ENCODE results near the gene FSTL5. TPM values are rescaled to one million over a fixed set of nuclear protein-coding genes. Genes with fewer than 3 reads are reported as not detected.
A peak's percentile ranks its signal among the peaks of the same experiment; 100 is the strongest.

FSTL5 gene
- total and polyA plus RNA-seq, 9 donors = 1.2 to 12.3 (median 2.8) TPM

- no peaks in the 10 kb centered on the region for H3K9me3 ChIP-seq (replicated peaks; ENCODE audit: control insufficient read depth, low read depth, low read length)
- no peaks in the 10 kb centered on the region for H3K27me3 ChIP-seq (ENCODE audit: control insufficient read depth, insufficient read depth, low read length)
- no peaks in the 10 kb centered on the region for H3K36me3 ChIP-seq (ENCODE audit: control insufficient read depth, insufficient read depth, low read length)
- no CpG with 5 or more reads among the region's 3 CpGs for WGBS (ENCODE audit: insufficient coverage)
- no peak overlapping the region for H3K4me3 ChIP-seq (ENCODE audit: low read length)
- no peaks in the 10 kb centered on the region for H3K4me1 ChIP-seq (ENCODE audit: control insufficient read depth, insufficient read depth, low read length)
- peak; percentile 78 for DNase-seq
- no peak overlapping the region for H3K27ac ChIP-seq (ENCODE audit: low read length)
Measured at GRCh38 chr4:161919442-161920220, 244.2 kb downstream of the FSTL5 start.

DNA sequence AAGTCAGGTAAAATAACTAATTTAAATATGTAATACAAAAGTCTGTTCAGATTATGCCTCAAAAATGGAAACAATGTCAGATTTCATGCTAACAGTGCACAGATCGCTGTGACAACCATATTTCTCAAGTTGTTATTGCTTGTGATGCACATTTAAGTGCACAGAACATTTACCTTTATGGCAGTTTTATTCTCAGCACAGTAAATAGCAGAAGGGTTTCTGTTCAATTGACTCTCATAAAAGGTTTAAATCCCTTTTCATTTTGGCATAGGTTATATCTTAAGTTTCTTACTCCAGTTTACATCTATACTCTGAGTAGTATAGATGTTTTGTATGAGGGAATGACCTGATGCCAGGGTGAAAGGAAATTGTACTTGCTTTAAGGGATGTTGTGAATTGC is 247.8 kb downstream of the FSTL5 start:
- H3K27ac ChIP-seq (ENCODE audit: low read length) = no peak overlapping the region
- no peaks in the 10 kb centered on the region for H3K4me1 ChIP-seq (ENCODE audit: control insufficient read depth, insufficient read depth, low read length)
- no peaks in the 10 kb centered on the region for H3K9me3 ChIP-seq (replicated peaks; ENCODE audit: control insufficient read depth, low read depth, low read length)
- H3K27me3 ChIP-seq (ENCODE audit: control insufficient read depth, insufficient read depth, low read length) = no peaks in the 10 kb centered on the region
- H3K4me3 ChIP-seq (ENCODE audit: low read length) = no peak overlapping the region
- no peaks in the 10 kb centered on the region for H3K36me3 ChIP-seq (ENCODE audit: control insufficient read depth, insufficient read depth, low read length)
- no CpG with 5 or more reads among the region's 1 CpG for WGBS (ENCODE audit: insufficient coverage)
- DNase-seq = no peak

DNA sequence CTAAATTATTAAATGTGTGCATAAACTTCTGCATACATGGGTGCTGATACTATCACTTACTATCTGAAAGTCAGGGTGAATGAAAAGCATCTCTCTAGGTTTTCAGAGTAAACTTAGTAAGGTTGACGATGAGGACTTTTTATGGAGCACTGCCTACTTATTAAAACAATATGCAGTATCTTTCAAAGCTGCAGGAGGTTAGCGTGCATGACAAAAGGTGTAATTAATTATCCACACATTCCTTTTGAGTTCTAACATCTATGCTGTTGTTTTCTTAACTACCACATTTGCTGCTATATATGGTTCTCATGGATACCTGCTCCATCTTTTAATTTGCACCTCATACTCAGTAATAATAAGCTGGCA is 256.2 kb downstream of the FSTL5 start:
- WGBS (ENCODE audit: insufficient coverage) = no CpG with 5 or more reads among the region's 2 CpGs
- Histone ChIP-seq H3K27me3 (ENCODE audit: control insufficient read depth, insufficient read depth, low read length) (no peaks in the 10 kb centered on the region), H3K4me3 (ENCODE audit: low read length) (no peak overlapping the region), H3K9me3 (replicated peaks; ENCODE audit: control insufficient read depth, low read depth, low read length) (no peaks in the 10 kb centered on the region), H3K27ac (ENCODE audit: low read length) (no peak overlapping the region), H3K4me1 (ENCODE audit: control insufficient read depth, insufficient read depth, low read length) (no peaks in the 10 kb centered on the region), H3K36me3 (ENCODE audit: control insufficient read depth, insufficient read depth, low read length) (no peaks in the 10 kb centered on the region)
- no peak for DNase-seq

GRCh38 chr4:161906836-161907589 is 256.8 kb downstream of the FSTL5 start:
- Histone ChIP-seq H3K4me1 (ENCODE audit: control insufficient read depth, insufficient read depth, low read length) (no peaks in the 10 kb centered on the region), H3K36me3 (ENCODE audit: control insufficient read depth, insufficient read depth, low read length) (no peaks in the 10 kb centered on the region), H3K9me3 (replicated peaks; ENCODE audit: control insufficient read depth, low read depth, low read length) (no peaks in the 10 kb centered on the region), H3K4me3 (ENCODE audit: low read length) (no peak overlapping the region), H3K27me3 (ENCODE audit: control insufficient read depth, insufficient read depth, low read length) (no peaks in the 10 kb centered on the region), H3K27ac (ENCODE audit: low read length) (no peak overlapping the region)
- WGBS (ENCODE audit: insufficient coverage) = no CpG with 5 or more reads among the region's 4 CpGs
- DNase-seq = peak; percentile 67

- Histone ChIP-seq H3K4me1 (ENCODE audit: control insufficient read depth, insufficient read depth, low read length) (no peaks in the 10 kb centered on the region), H3K36me3 (ENCODE audit: control insufficient read depth, insufficient read depth, low read length) (no peaks in the 10 kb centered on the region), H3K4me3 (ENCODE audit: low read length) (no peak overlapping the region), H3K27me3 (ENCODE audit: control insufficient read depth, insufficient read depth, low read length) (no peaks in the 10 kb centered on the region), H3K27ac (ENCODE audit: low read length) (no peak overlapping the region), H3K9me3 (replicated peaks; ENCODE audit: control insufficient read depth, low read depth, low read length) (no peaks in the 10 kb centered on the region)
- no peak for DNase-seq
- WGBS (ENCODE audit: insufficient coverage) = 84% methylated on average over 5 of the region's 6 CpGs
Measured at GRCh38 chr4:161900110-161900509, 263.7 kb downstream of the FSTL5 start.

GRCh38 chr4:161894493-161895167 is 269.2 kb downstream of the FSTL5 start:
- no peak overlapping the region for H3K27ac ChIP-seq (ENCODE audit: low read length)
- WGBS (ENCODE audit: insufficient coverage) = 80% methylated on average over 1 of the region's 6 CpGs
- H3K36me3 ChIP-seq (ENCODE audit: control insufficient read depth, insufficient read depth, low read length) = no peaks in the 10 kb centered on the region
- DNase-seq = no peak
- no peaks in the 10 kb centered on the region for H3K4me1 ChIP-seq (ENCODE audit: control insufficient read depth, insufficient read depth, low read length)
- H3K4me3 ChIP-seq (ENCODE audit: low read length) = no peak overlapping the region
- no peaks in the 10 kb centered on the region for H3K27me3 ChIP-seq (ENCODE audit: control insufficient read depth, insufficient read depth, low read length)
- no peaks in the 10 kb centered on the region for H3K9me3 ChIP-seq (replicated peaks; ENCODE audit: control insufficient read depth, low read depth, low read length)

DNA sequence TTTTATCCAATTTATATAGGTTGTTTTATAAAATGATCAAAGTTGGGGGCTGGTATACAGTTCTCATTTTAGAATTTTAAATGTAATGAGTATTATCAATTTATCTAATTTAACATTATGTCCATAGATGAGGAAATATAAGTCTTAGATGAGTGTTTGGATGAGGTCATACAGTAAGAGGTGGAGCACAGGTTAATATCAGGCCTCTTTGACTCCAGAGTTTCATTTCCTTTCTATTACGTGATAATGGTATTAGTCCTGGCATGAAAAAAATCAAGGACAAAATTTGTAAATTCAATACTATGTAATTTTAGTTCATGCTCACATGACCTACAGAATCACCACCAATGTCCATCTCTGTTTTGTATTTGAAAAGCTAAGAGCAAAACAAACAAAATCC is 269.8 kb downstream of the FSTL5 start:
- no peaks in the 10 kb centered on the region for H3K9me3 ChIP-seq (replicated peaks; ENCODE audit: control insufficient read depth, low read depth, low read length)
- H3K4me1 ChIP-seq (ENCODE audit: control insufficient read depth, insufficient read depth, low read length) = no peaks in the 10 kb centered on the region
- H3K4me3 ChIP-seq (ENCODE audit: low read length) = no peak overlapping the region
- H3K27ac ChIP-seq (ENCODE audit: low read length) = no peak overlapping the region
- DNase-seq = no peak
- H3K27me3 ChIP-seq (ENCODE audit: control insufficient read depth, insufficient read depth, low read length) = no peaks in the 10 kb centered on the region
- H3K36me3 ChIP-seq (ENCODE audit: control insufficient read depth, insufficient read depth, low read length) = no peaks in the 10 kb centered on the region
- no CpG with 5 or more reads among the region's 1 CpG for WGBS (ENCODE audit: insufficient coverage)

DNA sequence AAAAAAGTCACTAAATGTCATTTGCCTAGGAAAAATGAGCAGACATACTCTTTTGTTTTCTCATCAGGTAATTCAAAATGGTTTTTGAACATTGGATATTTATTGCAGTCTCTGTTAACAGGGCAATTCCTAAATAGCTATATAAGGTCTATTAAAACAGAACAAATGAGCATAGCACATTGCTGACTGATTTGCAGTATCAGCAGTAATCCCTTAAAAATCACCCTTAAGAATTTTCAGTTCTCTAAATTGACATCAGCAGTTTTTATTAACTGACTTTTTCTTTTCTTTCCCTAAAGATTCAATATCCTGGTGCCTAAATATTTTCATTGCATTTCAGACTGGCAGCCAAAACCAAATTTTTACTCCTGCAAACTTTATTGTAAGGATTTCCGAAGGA is 270.2 kb downstream of the FSTL5 start:
- no CpG with 5 or more reads among the region's 1 CpG for WGBS (ENCODE audit: insufficient coverage)
- Histone ChIP-seq H3K4me3 (ENCODE audit: low read length) (no peak overlapping the region), H3K9me3 (replicated peaks; ENCODE audit: control insufficient read depth, low read depth, low read length) (no peaks in the 10 kb centered on the region), H3K4me1 (ENCODE audit: control insufficient read depth, insufficient read depth, low read length) (no peaks in the 10 kb centered on the region), H3K27me3 (ENCODE audit: control insufficient read depth, insufficient read depth, low read length) (no peaks in the 10 kb centered on the region), H3K36me3 (ENCODE audit: control insufficient read depth, insufficient read depth, low read length) (no peaks in the 10 kb centered on the region), H3K27ac (ENCODE audit: low read length) (no peak overlapping the region)
- DNase-seq = peak; percentile 11

DNA sequence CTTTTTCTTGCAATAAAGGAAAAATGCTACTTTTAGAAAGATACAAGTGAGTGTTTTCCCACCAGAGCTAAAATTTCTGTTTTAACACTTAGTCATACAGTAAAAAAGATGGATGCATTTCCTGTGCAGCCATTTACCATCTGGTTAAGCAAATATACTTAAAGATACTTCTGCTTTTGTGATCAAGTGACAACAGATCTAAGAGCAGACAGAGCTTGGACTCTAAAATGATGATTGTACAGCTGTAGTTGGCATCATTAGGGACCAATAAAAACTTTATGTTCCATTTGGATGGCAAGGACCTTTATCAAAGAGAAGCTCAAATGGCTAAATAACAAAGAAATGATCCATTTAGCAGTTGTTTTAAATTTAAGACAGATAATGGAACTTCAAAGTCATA is 270.8 kb downstream of the FSTL5 start:
- H3K4me3 ChIP-seq (ENCODE audit: low read length) = no peak overlapping the region
- H3K27me3 ChIP-seq (ENCODE audit: control insufficient read depth, insufficient read depth, low read length) = no peaks in the 10 kb centered on the region
- no peaks in the 10 kb centered on the region for H3K9me3 ChIP-seq (replicated peaks; ENCODE audit: control insufficient read depth, low read depth, low read length)
- H3K36me3 ChIP-seq (ENCODE audit: control insufficient read depth, insufficient read depth, low read length) = no peaks in the 10 kb centered on the region
- H3K4me1 ChIP-seq (ENCODE audit: control insufficient read depth, insufficient read depth, low read length) = no peaks in the 10 kb centered on the region
- peak; percentile 68 for DNase-seq
- H3K27ac ChIP-seq (ENCODE audit: low read length) = no peak overlapping the region

GRCh38 chr4:161883157-161883556 is 280.6 kb downstream of the FSTL5 start:
- H3K4me3 ChIP-seq (ENCODE audit: low read length) = no peak overlapping the region
- no CpG with 5 or more reads among the region's 4 CpGs for WGBS (ENCODE audit: insufficient coverage)
- H3K27me3 ChIP-seq (ENCODE audit: control insufficient read depth, insufficient read depth, low read length) = no peaks in the 10 kb centered on the region
- no peaks in the 10 kb centered on the region for H3K4me1 ChIP-seq (ENCODE audit: control insufficient read depth, insufficient read depth, low read length)
- H3K36me3 ChIP-seq (ENCODE audit: control insufficient read depth, insufficient read depth, low read length) = no peaks in the 10 kb centered on the region
- H3K27ac ChIP-seq (ENCODE audit: low read length) = no peak overlapping the region
- no peak for DNase-seq
- H3K9me3 ChIP-seq (replicated peaks; ENCODE audit: control insufficient read depth, low read depth, low read length) = no peaks in the 10 kb centered on the region
